SK-N-MC (cell line): Measurements from ENCODE around the gene XIST.

Experiments
- EZH2 ChIP-seq: fragments of 200-600 bp; sonication (generic); IDR thresholded peaks from one replicate; pipeline ENCODE4 v1.6.1; 2017; ENCODE audit warnings: antibody characterized with exemption
- POLR2AphosphoS5 ChIP-seq: IDR thresholded peaks from 2 replicates; pipeline ENCODE4 v1.6.1; 2012; ENCODE audit warnings: mild to moderate bottlenecking, low read depth, low read length, borderline replicate concordance

DNA sequence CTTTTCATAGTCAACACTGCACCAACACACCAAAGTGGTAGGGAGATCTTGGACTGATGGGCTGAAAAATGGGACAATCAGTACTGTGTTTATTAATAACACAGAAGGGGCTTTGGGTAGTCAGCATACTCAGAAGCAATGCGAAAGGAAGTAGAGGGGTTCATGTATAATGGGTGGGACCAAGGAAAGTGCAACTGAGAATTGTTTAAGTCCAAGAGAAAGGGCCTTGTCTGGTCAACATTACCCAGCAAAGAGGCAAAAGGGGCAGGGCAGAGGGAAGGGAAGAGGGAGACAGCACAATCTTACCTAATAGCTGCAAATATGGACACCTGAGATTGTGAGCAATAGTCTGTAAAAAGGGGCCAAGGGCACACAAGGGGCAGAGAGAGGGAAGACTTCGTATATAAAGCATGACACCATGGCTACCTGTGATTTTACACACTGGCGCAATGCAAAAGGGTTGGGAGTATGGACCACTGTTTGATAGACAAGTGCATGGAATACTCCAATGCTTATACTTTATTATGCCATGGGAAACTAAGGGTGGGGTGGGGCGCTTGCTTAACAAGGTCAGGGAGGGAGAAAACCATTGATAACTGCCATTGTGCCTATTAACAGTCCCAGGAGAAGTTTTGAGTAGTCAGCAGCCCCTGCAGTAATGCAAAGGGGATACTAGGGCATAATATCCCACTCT, 9.8 kb downstream of the XIST start:
- no peak for TF ChIP-seq EZH2
- TF ChIP-seq POLR2AphosphoS5 = no peak
